T follicular helper cell (primary cell): ENCODE data around the gene HRCT1.
A peak's percentile ranks its signal among the peaks of the same experiment; 100 is the strongest.
"Not testable (repeated sequence)": the region's sequence is repeated elsewhere in the genome, so short reads cannot be mapped to it uniquely, and the experiment has no call there.

ENCODE experiments used
- DNase-seq: peaks from one replicate; pipeline ENCODE4 v3.0.0-alpha.2; 2020; ENCODE audit warnings: low read depth
- total RNA-seq, 2 experiments: gene quantifications; one replicate each; lab custom pipeline; 2026; lab: John Stamatoyannopoulos, UW

Gene HRCT1
- total RNA-seq = 0 reads per million in 2 experiments

- no peak for DNase-seq
Measured at GRCh38 chr9:35905912-35906679, at the start of gene HRCT1. Gene HRCT1, plus strand, starts transcription at chr9:35906202. Its CDS starts 86 bp downstream, at chr9:35906288.

GRCh38 chr9:35856206-35856605 is 49.8 kb upstream of the HRCT1 start:
- no peak for DNase-seq

- DNase-seq = no peak
Measured at GRCh38 chr9:35856882-35857281, 49.1 kb upstream of the HRCT1 start.

- no peak for DNase-seq
Measured at GRCh38 chr9:35858458-35858857, 47.5 kb upstream of the HRCT1 start.

GRCh38 chr9:35859310-35859989 is 46.6 kb upstream of the HRCT1 start:
- no peak for DNase-seq

GRCh38 chr9:35859990-35860339 is 46.0 kb upstream of the HRCT1 start:
- no peak for DNase-seq

- DNase-seq = no peak
Measured at GRCh38 chr9:35861161-35861897, 44.7 kb upstream of the HRCT1 start.

- DNase-seq = no peak
Measured at GRCh38 chr9:35862328-35862727, 43.7 kb upstream of the HRCT1 start.

GRCh38 chr9:35863583-35863982 is 42.4 kb upstream of the HRCT1 start:
- DNase-seq = no peak

GRCh38 chr9:35864695-35865255 is 41.2 kb upstream of the HRCT1 start:
- no peak for DNase-seq

GRCh38 chr9:35867538-35867937 is 38.5 kb upstream of the HRCT1 start:
- no peak for DNase-seq

GRCh38 chr9:35868933-35869332 is 37.1 kb upstream of the HRCT1 start:
- no peak for DNase-seq

- DNase-seq = no peak
Measured at GRCh38 chr9:35869621-35870216, 36.3 kb upstream of the HRCT1 start.

- no peak for DNase-seq
Measured at GRCh38 chr9:35870351-35870923, 35.6 kb upstream of the HRCT1 start, which contains the start of gene OR13J1. Gene OR13J1, minus strand, starts transcription at chr9:35870401. Its CDS starts 0 bp downstream, at chr9:35870401.

GRCh38 chr9:35871545-35871944 is 34.5 kb upstream of the HRCT1 start:
- no peak for DNase-seq

- DNase-seq = no peak
Measured at GRCh38 chr9:35872505-35872904, 33.5 kb upstream of the HRCT1 start.

- peak; percentile 72 for DNase-seq
Measured at GRCh38 chr9:35882263-35882848, 23.6 kb upstream of the HRCT1 start.

GRCh38 chr9:35882996-35883395 is 23.0 kb upstream of the HRCT1 start:
- DNase-seq = no peak

GRCh38 chr9:35884908-35885307 is 21.1 kb upstream of the HRCT1 start:
- not testable (repeated sequence) for DNase-seq

- DNase-seq = no peak
Measured at GRCh38 chr9:35891646-35892045, 14.4 kb upstream of the HRCT1 start.

GRCh38 chr9:35892051-35892450 is 14.0 kb upstream of the HRCT1 start:
- no peak for DNase-seq
